Measurements from ENCODE around the gene HS6ST2.

The HS6ST2 gene

DNA sequence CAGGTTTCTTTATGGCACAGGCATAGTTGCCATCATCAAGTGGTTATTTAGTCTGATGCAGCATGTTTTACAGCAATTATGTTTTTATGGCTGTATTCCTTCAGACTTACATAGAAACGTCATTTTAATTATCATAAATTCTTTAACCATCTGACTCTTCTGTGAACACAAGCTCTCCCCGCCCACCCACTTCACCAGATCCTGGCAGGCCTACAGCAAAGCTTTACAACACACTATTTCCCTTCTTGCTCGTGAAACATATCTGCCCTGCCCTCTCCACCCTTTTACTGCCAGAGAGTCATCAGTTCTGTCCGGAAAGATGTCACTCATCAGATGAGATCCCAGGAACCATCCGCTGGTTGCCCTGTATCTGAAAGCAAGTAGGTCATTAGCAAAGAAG lies 120.5 kb downstream of the HS6ST2 start:
- DNase-seq (ENCODE audit: low spot score in 2 of 2) (no peak), ATAC-seq (no peak)
- no peaks in the 10 kb centered on the region for H3K36me3 Mint-ChIP-seq
- no peak overlapping the region for H3K27ac Mint-ChIP-seq
- H3K4me1 Mint-ChIP-seq, result no peaks in the 10 kb centered on the region
- no peak overlapping the region for H3K4me3 Mint-ChIP-seq
- H3K9me3 Mint-ChIP-seq, result no peaks in the 10 kb centered on the region

DNA sequence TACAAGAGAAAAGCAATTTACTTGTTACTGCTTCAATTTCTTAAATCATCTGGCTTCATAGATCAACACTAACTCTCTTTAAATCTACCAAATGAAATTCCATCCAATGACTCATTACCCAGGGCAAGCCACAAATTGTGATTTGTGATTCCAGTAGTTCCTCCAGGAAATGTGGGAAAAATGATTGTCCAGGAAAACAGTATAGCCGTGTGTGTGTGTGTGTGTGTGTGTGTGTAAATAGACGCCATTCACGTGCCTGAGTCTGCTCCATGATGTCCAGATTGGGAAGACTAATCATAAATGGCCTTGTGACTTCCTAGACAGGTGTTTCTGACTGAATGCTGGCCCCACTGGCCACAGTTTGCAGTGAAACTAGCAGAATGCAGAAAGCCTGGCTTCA lies 121.3 kb downstream of the HS6ST2 start:
- H3K4me3 Mint-ChIP-seq, result no peak overlapping the region
- no peak for DNase-seq (ENCODE audit: low spot score in 2 of 2)
- no peaks in the 10 kb centered on the region for H3K4me1 Mint-ChIP-seq
- H3K27ac Mint-ChIP-seq, result no peak overlapping the region
- H3K9me3 Mint-ChIP-seq, result no peaks in the 10 kb centered on the region
- ATAC-seq, result no peak
- no peaks in the 10 kb centered on the region for H3K36me3 Mint-ChIP-seq

DNA sequence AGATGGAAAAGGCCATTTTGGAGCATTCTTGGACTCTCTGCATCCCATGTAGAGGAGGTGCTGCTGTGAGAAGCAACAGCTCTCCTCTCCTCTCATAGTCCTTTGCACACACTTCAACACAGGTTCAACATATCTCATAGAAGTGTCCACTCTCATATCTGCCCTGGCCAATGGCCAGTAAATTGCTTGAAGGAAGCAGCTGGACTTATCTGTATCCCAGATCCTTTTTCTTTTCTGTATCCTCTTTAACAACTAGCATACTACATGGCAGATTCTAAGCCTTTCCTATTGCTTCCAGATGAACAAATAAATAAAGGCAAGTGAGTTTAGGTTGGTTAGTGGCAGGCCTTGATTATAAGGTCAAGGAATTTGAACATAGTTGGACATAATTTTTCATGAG lies 122.0 kb downstream of the HS6ST2 start:
- Mint-ChIP-seq H3K9me3 (no peaks in the 10 kb centered on the region), H3K4me3 (no peak overlapping the region), H3K36me3 (no peaks in the 10 kb centered on the region), H3K4me1 (no peaks in the 10 kb centered on the region), H3K27ac (no peak overlapping the region)
- ATAC-seq (no peak), DNase-seq (ENCODE audit: low spot score in 2 of 2) (no peak)

DNA sequence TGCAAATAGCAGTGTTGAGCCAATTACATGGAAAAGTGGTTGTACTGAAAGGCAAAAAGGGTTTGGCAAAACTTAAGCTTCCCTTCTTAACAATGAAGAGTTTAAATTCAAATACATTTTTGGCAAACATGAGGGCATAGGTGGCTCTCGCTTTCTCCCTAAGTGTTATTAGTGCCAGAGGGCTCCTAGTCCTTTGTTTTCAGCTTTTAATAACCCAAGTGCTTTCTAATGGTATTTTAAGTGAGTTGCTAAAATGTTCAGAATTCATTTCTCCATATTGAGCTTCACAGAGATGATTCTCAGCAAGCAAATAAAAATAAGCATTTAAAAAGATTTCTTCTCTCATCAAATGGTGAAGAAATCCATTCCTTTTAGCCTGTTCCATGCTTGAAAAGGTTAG lies 123.7 kb downstream of the HS6ST2 start:
- H3K9me3 Mint-ChIP-seq, result no peaks in the 10 kb centered on the region
- H3K27ac Mint-ChIP-seq, result no peak overlapping the region
- no peak overlapping the region for H3K4me3 Mint-ChIP-seq
- no peak for ATAC-seq
- DNase-seq (ENCODE audit: low spot score in 2 of 2), result no peak
- H3K4me1 Mint-ChIP-seq, result no peaks in the 10 kb centered on the region
- H3K36me3 Mint-ChIP-seq, result no peaks in the 10 kb centered on the region

- no peak overlapping the region for H3K27ac Mint-ChIP-seq
- H3K36me3 Mint-ChIP-seq, result no peaks in the 10 kb centered on the region
- no peak for ATAC-seq
Measured at GRCh38 chrX:132834109-132834508, 124.3 kb downstream of the HS6ST2 start.

GRCh38 chrX:132833373-132833772 lies 125.1 kb downstream of the HS6ST2 start:
- no peak overlapping the region for H3K27ac Mint-ChIP-seq
- ATAC-seq (no peak), DNase-seq (ENCODE audit: low spot score in 2 of 2) (no peak)
- H3K4me3 Mint-ChIP-seq, result no peak overlapping the region
- H3K4me1 Mint-ChIP-seq, result no peaks in the 10 kb centered on the region
- H3K36me3 Mint-ChIP-seq, result no peaks in the 10 kb centered on the region
- no peaks in the 10 kb centered on the region for H3K9me3 Mint-ChIP-seq

More at GRCh38 chrX:132834109-132834508, 124.3 kb downstream of the HS6ST2 start:
- H3K4me1 Mint-ChIP-seq, result no peaks in the 10 kb centered on the region
- no peaks in the 10 kb centered on the region for H3K9me3 Mint-ChIP-seq
- no peak overlapping the region for H3K4me3 Mint-ChIP-seq
- DNase-seq (ENCODE audit: low spot score in 2 of 2), result no peak

DNA sequence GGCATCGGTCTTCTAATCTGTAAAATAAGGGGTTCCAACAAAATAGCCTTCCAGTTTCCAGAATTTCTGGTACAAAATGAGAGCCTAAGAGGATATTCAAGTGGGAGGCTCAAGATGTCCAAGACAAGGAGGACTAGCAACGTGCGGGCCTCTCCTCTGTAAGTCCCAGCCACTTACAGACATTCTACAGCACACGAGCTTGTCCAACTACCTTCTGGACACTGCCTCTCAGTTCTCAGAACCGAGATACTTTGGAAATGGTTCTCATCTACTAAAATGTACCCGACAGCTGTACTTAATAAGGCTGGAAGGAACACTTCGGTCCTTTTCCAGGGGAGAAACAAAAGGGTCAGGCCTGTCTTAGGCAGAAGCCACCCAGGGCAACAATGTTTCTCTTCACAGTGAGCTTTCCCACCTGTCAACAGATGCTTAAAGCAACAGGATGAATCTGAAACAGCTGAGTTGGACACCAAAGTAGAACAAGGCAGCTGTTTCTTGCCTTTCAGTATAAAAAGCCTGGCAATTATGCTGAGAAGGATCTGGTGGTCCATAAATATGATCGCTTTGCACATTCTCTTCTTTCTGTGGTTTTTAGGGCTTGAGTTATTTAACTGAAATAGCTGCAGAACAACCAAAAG lies 127.0 kb downstream of the HS6ST2 start:
- DNase-seq (ENCODE audit: low spot score in 2 of 2), result no peak
- H3K27ac Mint-ChIP-seq, result no peak overlapping the region
- H3K36me3 Mint-ChIP-seq, result no peaks in the 10 kb centered on the region

GRCh38 chrX:132822634-132823012 lies 135.8 kb downstream of the HS6ST2 start:
- H3K27ac Mint-ChIP-seq, result no peak overlapping the region
- no peaks in the 10 kb centered on the region for H3K9me3 Mint-ChIP-seq
- no peaks in the 10 kb centered on the region for H3K36me3 Mint-ChIP-seq
- H3K4me3 Mint-ChIP-seq, result no peak overlapping the region
- H3K4me1 Mint-ChIP-seq, result no peaks in the 10 kb centered on the region
- no peak for DNase-seq (ENCODE audit: low spot score in 2 of 2)
- ATAC-seq, result no peak

More for the DNA sequence above, 127.0 kb downstream of the HS6ST2 start:
- no peak overlapping the region for H3K4me3 Mint-ChIP-seq
- no peaks in the 10 kb centered on the region for H3K9me3 Mint-ChIP-seq
- no peaks in the 10 kb centered on the region for H3K4me1 Mint-ChIP-seq
- no peak for ATAC-seq

DNA sequence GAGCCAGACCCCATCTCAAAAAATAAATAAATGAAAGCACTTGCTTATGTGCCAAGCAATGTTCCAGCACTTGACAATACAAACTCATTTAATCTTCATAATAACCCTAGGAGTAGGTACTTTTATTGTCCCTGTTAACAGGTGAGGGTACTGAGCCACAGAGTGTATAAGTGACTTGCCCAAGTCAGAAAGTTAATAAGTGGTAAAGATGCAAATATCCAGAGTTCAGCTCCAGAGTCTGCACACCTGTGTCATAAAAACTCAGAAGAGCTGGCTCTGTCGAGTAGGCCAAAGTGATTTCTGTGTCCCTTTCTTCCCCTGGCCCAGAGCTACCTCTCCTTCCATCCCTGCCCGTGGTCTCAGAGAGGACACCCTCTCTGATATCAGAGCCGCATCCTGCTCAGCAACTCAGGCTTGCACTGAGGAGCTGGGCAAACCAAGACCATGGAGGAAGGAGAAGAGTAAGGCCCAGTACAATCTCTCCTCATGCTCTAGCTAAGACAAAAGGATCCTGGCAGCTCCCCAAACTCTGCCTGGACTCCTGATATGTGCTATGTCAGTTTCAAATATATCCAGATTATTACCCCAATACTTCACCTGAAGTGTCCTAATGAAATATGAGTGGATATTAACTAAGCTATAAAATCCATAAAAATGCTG lies 136.3 kb downstream of the HS6ST2 start:
- H3K27ac Mint-ChIP-seq, result no peak overlapping the region
- no peaks in the 10 kb centered on the region for H3K9me3 Mint-ChIP-seq
- ATAC-seq (no peak), DNase-seq (ENCODE audit: low spot score in 2 of 2) (no peak)
- H3K4me3 Mint-ChIP-seq, result no peak overlapping the region
- no peaks in the 10 kb centered on the region for H3K36me3 Mint-ChIP-seq
- H3K4me1 Mint-ChIP-seq, result no peaks in the 10 kb centered on the region

GRCh38 chrX:132820675-132821074 lies 137.8 kb downstream of the HS6ST2 start:
- H3K4me3 Mint-ChIP-seq, result no peak overlapping the region
- ATAC-seq (no peak), DNase-seq (ENCODE audit: low spot score in 2 of 2) (no peak)
- no peaks in the 10 kb centered on the region for H3K9me3 Mint-ChIP-seq
- no peaks in the 10 kb centered on the region for H3K36me3 Mint-ChIP-seq
- H3K4me1 Mint-ChIP-seq, result no peaks in the 10 kb centered on the region
- no peak overlapping the region for H3K27ac Mint-ChIP-seq

GRCh38 chrX:132819711-132820264 lies 138.6 kb downstream of the HS6ST2 start:
- ATAC-seq, result no peak
- H3K27ac Mint-ChIP-seq, result no peak overlapping the region
- H3K4me1 Mint-ChIP-seq, result no peaks in the 10 kb centered on the region
- DNase-seq (ENCODE audit: low spot score in 2 of 2), result no peak
- no peaks in the 10 kb centered on the region for H3K36me3 Mint-ChIP-seq
- H3K9me3 Mint-ChIP-seq, result no peaks in the 10 kb centered on the region
- no peak overlapping the region for H3K4me3 Mint-ChIP-seq

- no peak for ATAC-seq
- no peak overlapping the region for H3K4me3 Mint-ChIP-seq
- H3K9me3 Mint-ChIP-seq, result no peaks in the 10 kb centered on the region
- no peaks in the 10 kb centered on the region for H3K4me1 Mint-ChIP-seq
- H3K27ac Mint-ChIP-seq, result no peak overlapping the region
- DNase-seq (ENCODE audit: low spot score in 2 of 2), result no peak
- no peaks in the 10 kb centered on the region for H3K36me3 Mint-ChIP-seq
Measured at GRCh38 chrX:132818638-132819037, 139.8 kb downstream of the HS6ST2 start.

DNA sequence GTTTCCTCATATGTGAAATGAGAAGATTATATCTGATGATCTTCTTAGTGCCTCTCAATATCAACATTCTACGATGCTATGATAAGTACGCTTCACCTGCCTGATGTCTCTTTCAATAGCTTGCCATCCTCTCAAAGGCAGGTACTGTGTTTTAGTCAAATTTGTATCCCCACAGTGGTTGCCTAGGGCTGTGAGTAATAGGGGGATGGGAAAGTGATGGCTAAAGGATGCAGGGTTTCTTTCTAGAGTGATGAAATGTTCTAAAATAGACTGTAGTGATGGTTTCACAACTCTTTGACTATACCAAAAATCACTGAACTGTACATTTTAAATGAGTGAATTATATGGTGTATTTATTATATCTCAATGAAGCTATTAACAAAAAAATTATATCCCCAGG lies 142.8 kb downstream of the HS6ST2 start:
- no peak overlapping the region for H3K4me3 Mint-ChIP-seq
- H3K9me3 Mint-ChIP-seq, result no peaks in the 10 kb centered on the region
- H3K4me1 Mint-ChIP-seq, result no peaks in the 10 kb centered on the region
- no peak for ATAC-seq
- no peak overlapping the region for H3K27ac Mint-ChIP-seq
- no peaks in the 10 kb centered on the region for H3K36me3 Mint-ChIP-seq
- no peak for DNase-seq (ENCODE audit: low spot score in 2 of 2)

- no peak overlapping the region for H3K4me3 Mint-ChIP-seq
- ATAC-seq, result no peak
- no peaks in the 10 kb centered on the region for H3K9me3 Mint-ChIP-seq
- H3K27ac Mint-ChIP-seq, result no peak overlapping the region
- H3K4me1 Mint-ChIP-seq, result no peaks in the 10 kb centered on the region
- H3K36me3 Mint-ChIP-seq, result no peaks in the 10 kb centered on the region
- DNase-seq (ENCODE audit: low spot score in 2 of 2), result no peak
Measured at GRCh38 chrX:132810964-132811712, 147.3 kb downstream of the HS6ST2 start.

- no peak for DNase-seq (ENCODE audit: low spot score in 2 of 2)
- ATAC-seq, result no peak
- H3K9me3 Mint-ChIP-seq, result no peaks in the 10 kb centered on the region
- no peaks in the 10 kb centered on the region for H3K36me3 Mint-ChIP-seq
- no peaks in the 10 kb centered on the region for H3K4me1 Mint-ChIP-seq
- H3K27ac Mint-ChIP-seq, result no peak overlapping the region
- H3K4me3 Mint-ChIP-seq, result no peak overlapping the region
Measured at GRCh38 chrX:132810488-132810887, 147.9 kb downstream of the HS6ST2 start.

DNA sequence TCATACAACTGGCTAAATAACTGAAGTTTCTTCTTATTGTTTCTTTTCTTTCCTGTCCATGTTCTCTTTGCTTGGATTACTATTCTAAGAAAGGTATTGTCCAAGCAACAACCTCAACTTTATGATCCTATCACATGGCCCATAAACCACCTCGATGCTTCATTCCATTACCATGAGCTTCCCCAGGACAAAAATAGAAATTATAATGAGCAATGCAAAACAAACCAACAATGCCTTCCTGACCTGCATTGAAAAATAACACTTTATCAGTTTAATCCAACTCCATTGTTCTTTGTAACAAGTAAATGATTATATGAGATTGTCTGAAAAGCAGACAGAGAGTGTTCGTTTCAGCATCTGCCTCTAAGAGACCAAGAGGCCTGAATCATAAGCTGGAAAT lies 148.8 kb downstream of the HS6ST2 start:
- no peak overlapping the region for H3K27ac Mint-ChIP-seq
- no peaks in the 10 kb centered on the region for H3K4me1 Mint-ChIP-seq
- no peak overlapping the region for H3K4me3 Mint-ChIP-seq
- no peaks in the 10 kb centered on the region for H3K36me3 Mint-ChIP-seq
- ATAC-seq, result no peak
- H3K9me3 Mint-ChIP-seq, result no peaks in the 10 kb centered on the region
- no peak for DNase-seq (ENCODE audit: low spot score in 2 of 2)
